Adrenal gland (tissue), 12 donors: ENCODE results near the gene KSR2. TPM values are rescaled to one million over a fixed set of nuclear protein-coding genes. Genes with fewer than 3 reads are reported as not detected.

Experiments used
- DNase-seq, 7 donors: peaks; one replicate each; pipeline ENCODE4 v3.0.0-alpha.2; 2019 to 2020
- H3K27ac ChIP-seq, 5 donors: fragments of 200-600 bp; sonication (generic) in 4 of 5; 1 replicate in 3 of 5; 2 replicates in 2 of 5; pipeline versions ENCODE4 v1.5.1 to v1.8.0; 2016 to 2020; ENCODE audit warnings: mild to moderate bottlenecking in 1 of 5
- H3K27me3 ChIP-seq: fragments of 200-600 bp; 2 replicates; pipeline ENCODE4 v1.8.0; 2021
- H3K36me3 ChIP-seq, 2 donors: fragments of 200-600 bp; replicated peaks in 1 of 2; 1 replicate in 1 of 2; 2 replicates in 1 of 2; pipeline versions ENCODE4 v1.5.1 to v1.8.0; 2018 to 2022
- H3K4me1 ChIP-seq, 2 donors: fragments of 200-600 bp; replicated peaks in 1 of 2; 1 replicate in 1 of 2; 2 replicates in 1 of 2; pipeline versions ENCODE4 v1.5.1 to v1.8.0; 2018 to 2021
- H3K4me3 ChIP-seq, 4 donors: fragments of 200-600 bp; sonication (generic) in 3 of 4; one replicate each; pipeline ENCODE4 v1.5.1; 2016 to 2018
- H3K9me3 ChIP-seq, 3 donors: fragments of 200-600 bp; sonication (generic) in 1 of 3; replicated peaks in 1 of 3; 1 replicate in 2 of 3; 2 replicates in 1 of 3; pipeline versions ENCODE4 v1.5.1 to v1.8.0; 2016 to 2021
- POLR2A ChIP-seq, 2 donors: fragments of 450-650 bp; IDR thresholded peaks; one replicate each; pipeline ENCODE4 v1.6.1; 2017; ENCODE audit warnings: antibody characterized with exemption in 2 of 2, mild to moderate bottlenecking in 2 of 2, moderate library complexity in 1 of 2
- WGBS, 4 donors: extraction: QIAGEN DNeasy Blood & Tissue Kit in 2 of 4; methylation state at CpG; one replicate each; pipeline versions ENCODE4 v1.1.5 to v1.1.7; 2013 to 2017; 5-methylcytosine and 5-hydroxymethylcytosine counted together
- intact Hi-C, 2 donors: fragments of 100-400 bp; cut with DNase I; formaldehyde crosslinking; loops; one replicate each; pipeline versions ENCODE4 v1.14.1 to v1.15.0; 2022 to 2023
- polyA plus RNA-seq, 3 donors: library from polyadenylated mRNA; stranded (reverse); fragments of 200-250 nt in 2 of 3; fragments of 350-450 nt in 1 of 3; fragmentation: Illumina TruSeq in 1 of 3; extraction: RNeasy Lipid Tissue Mini Kit (QIAGEN cat#74804) in 1 of 3; gene quantifications; one replicate each; pipeline ENCODE4 v1.2.3, GENCODE V29; 2013 to 2014
- total RNA-seq, 9 donors: library from RNA; depleted of rRNA in 4 of 9; stranded (reverse); fragments of >200 nt in 4 of 9; fragments of 120-200 nt in 1 of 9; fragmentation: NEBNext Ultra II Directional in 1 of 9; extraction: Animal tissue kit (Norgen Biotek cat#: 25700) in 1 of 9; gene quantifications; one replicate each; pipeline versions ENCODE4 v1.1.0 to v1.2.4, GENCODE V29; 2013 to 2023
- TF ChIP-seq, protein P1 (sequence below), 6 experiments: fragments of 450-650 bp in 4 of 6; fragments of 200-600 bp in 2 of 6; sonication (generic) in 1 of 6; IDR thresholded peaks; 1 replicate in 5 of 6; 2 replicates in 1 of 6; pipeline versions ENCODE4 v1.5.1 to v1.8.0; 2016 to 2021; ENCODE audit warnings: antibody characterized with exemption in 6 of 6, mild to moderate bottlenecking in 2 of 6, moderate library complexity in 1 of 6
- donor health status: healthy with polysubstance abuse.
- donor health status: Bipolar disorder and iron deficiency.
- donor health status: DM: yes; HTN: yes; CAD: no.
- donor health status: DM: no; HTN: no; CAD: no.
- donor health status: DM: no; HTN: no; CAD: no.
- donor health status: DM: yes; HTN: yes; CAD: no.

Gene KSR2
- total and polyA plus RNA-seq, 12 donors = 0.03 to 2.7 (median 0.84) TPM; not detected in 3

DNA sequence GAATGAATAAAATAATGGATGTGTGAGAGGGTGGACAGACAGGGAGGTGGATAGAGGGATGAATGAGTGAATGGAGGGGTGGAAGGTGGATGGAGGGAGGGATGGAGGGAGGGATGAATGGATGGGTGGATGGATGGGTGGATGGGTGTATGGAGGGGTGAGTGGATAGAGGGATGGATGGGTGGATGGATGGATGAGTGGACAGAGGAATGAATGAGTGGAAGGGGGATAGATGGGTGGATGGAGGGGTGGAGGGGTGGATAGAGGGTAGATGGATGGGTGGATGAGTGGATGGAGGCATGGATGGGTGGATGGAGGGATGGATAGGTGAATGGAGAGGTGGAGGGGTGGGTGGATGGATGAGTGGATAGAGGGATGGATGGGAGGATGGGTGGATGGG lies 559.5 kb downstream of the KSR2 start:
- TF ChIP-seq, protein P1, sequence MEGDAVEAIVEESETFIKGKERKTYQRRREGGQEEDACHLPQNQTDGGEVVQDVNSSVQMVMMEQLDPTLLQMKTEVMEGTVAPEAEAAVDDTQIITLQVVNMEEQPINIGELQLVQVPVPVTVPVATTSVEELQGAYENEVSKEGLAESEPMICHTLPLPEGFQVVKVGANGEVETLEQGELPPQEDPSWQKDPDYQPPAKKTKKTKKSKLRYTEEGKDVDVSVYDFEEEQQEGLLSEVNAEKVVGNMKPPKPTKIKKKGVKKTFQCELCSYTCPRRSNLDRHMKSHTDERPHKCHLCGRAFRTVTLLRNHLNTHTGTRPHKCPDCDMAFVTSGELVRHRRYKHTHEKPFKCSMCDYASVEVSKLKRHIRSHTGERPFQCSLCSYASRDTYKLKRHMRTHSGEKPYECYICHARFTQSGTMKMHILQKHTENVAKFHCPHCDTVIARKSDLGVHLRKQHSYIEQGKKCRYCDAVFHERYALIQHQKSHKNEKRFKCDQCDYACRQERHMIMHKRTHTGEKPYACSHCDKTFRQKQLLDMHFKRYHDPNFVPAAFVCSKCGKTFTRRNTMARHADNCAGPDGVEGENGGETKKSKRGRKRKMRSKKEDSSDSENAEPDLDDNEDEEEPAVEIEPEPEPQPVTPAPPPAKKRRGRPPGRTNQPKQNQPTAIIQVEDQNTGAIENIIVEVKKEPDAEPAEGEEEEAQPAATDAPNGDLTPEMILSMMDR (IDR thresholded peaks at IDR 0.05) = no peak
- TF ChIP-seq POLR2A (IDR thresholded peaks at IDR 0.05) = no peak
- intact Hi-C loops = no loop called here
- H3K4me1 ChIP-seq = no peaks in the 10 kb centered on the region
- no peak overlapping the region for H3K27ac ChIP-seq
- no peak for DNase-seq
- no peaks in the 10 kb centered on the region for H3K36me3 ChIP-seq
- no peaks in the 10 kb centered on the region for H3K27me3 ChIP-seq
- H3K9me3 ChIP-seq = no peaks in the 10 kb centered on the region
- H3K4me3 ChIP-seq = no peak overlapping the region

DNA sequence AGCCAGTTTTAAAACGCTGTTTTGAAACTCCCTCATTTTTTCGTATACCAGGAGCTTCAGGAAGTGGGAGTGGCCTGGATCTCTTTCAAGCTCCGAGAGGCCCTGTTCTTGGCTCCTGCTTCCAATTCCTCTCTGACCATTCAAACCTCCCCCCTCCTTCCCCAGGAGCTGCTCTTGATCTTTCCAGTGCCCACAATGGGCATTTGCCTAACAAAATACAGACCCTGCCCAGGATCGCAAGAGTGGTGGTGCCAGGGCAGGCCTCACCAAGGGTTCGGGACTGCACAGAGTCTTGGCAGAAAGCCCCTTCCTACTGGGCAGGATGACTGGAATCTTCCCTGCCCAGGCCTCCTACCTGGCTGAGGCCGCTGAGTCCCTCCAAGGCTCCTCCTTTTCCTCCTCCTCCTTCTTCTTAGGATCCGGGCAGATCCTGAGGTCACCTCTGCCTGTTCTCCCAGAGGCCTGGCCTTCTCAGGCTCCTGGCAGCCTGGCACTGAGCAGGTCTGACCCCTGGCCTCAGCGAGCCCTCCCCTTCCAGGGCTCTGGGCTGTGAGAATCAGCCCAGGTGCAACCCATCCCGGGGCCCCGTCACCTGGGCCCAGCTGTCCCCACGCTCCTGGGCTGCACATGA lies 560.5 kb downstream of the KSR2 start:
- 21 to 47% (median 36%) methylated on average over 4 to 11 of the region's 11 CpGs for WGBS, 4 donors
- intact Hi-C loops = no loop called here
- no peaks in the 10 kb centered on the region for H3K4me1 ChIP-seq
- H3K9me3 ChIP-seq = no peaks in the 10 kb centered on the region
- TF ChIP-seq POLR2A (IDR thresholded peaks at IDR 0.05) = no peak
- TF ChIP-seq, protein P1 (IDR thresholded peaks at IDR 0.05) = no peak
- peak; percentile 40 to 79 (median 72) for DNase-seq
- H3K36me3 ChIP-seq = no peaks in the 10 kb centered on the region
- no peak overlapping the region for H3K4me3 ChIP-seq
- H3K27ac ChIP-seq = no peak overlapping the region
- H3K27me3 ChIP-seq = no peaks in the 10 kb centered on the region

DNA sequence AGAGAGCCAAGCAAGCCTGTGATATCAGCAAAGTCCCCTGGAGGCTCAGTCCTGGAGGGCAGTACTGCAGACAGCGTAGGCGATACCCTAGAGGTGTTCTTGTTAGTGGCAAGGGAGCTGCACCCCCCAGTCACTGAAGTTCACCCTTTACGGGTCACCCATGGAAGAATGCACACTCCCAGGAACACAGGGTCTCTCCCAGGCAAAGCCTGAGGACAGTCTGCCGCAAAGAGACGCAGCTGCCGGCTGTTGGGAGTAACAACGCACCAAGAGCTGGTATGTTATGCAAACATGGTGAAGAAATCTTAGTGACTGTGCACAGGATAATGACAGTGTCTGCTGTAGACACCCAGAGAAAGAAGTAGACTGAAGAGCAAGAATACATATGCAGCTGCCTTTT lies 563.9 kb downstream of the KSR2 start:
- no peak overlapping the region for H3K27ac ChIP-seq
- 57 to 82% (median 74%) methylated on average over 7 of the region's 7 CpGs for WGBS, 4 donors
- no peak overlapping the region for H3K4me3 ChIP-seq
- TF ChIP-seq, protein P1 (IDR thresholded peaks at IDR 0.05) = no peak
- TF ChIP-seq POLR2A (IDR thresholded peaks at IDR 0.05) = no peak
- H3K36me3 ChIP-seq = no peaks in the 10 kb centered on the region
- no peaks in the 10 kb centered on the region for H3K27me3 ChIP-seq
- intact Hi-C loops = no loop called here
- no peaks in the 10 kb centered on the region for H3K4me1 ChIP-seq
- DNase-seq = no peak
- H3K9me3 ChIP-seq = no peaks in the 10 kb centered on the region

DNA sequence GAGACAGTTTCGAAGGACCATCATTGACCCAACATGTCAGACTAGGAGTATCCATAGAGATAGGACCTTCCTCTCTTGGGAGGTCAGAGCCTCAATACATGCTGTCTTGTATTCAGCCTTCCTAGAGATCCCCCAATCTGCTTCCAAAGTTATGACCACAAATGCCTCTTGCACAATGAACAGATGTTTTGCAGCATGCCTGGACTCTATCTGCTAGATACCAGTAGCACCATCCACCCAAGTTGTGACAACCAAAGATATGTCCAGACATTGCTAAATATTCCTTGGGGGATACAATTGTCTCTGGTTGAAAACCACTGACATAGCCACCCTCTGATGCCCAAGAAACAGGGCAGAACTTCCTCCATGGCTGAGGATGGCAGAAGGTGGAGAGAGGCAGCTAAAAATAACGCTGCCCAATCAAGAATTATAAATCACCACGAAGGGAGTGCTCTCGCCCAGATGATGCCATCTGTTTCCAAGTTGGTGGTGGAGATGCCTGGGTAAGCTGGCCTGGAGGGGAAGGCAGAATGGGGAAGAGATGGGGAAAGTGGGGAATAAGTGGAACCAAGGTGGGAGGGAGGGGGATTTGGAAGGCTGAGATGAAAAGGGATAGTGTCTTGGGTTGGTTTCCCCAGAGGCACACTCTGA lies 564.5 kb downstream of the KSR2 start:
- DNase-seq = no peak
- Histone ChIP-seq H3K27me3 (no peaks in the 10 kb centered on the region), H3K4me3 (no peak overlapping the region), H3K4me1 (no peaks in the 10 kb centered on the region), H3K27ac (no peak overlapping the region), H3K36me3 (no peaks in the 10 kb centered on the region), H3K9me3 (no peaks in the 10 kb centered on the region)
- intact Hi-C loops = no loop called here
- TF ChIP-seq, protein P1 (IDR thresholded peaks at IDR 0.05) = no peak
- TF ChIP-seq POLR2A (IDR thresholded peaks at IDR 0.05) = no peak
- 59 to 75% (median 68%) methylated on average over 4 of the region's 4 CpGs for WGBS, 4 donors
